Measurements from ENCODE around the gene NAT16. TPM values are rescaled to one million over a fixed set of nuclear protein-coding genes. Genes with fewer than 3 reads are reported as not detected.
A peak's percentile ranks its signal among the peaks of the same experiment; 100 is the strongest.
"Not testable (repeated sequence)": the region's sequence is repeated elsewhere in the genome, so short reads cannot be mapped to it uniquely, and the experiment has no call there.

Gene NAT16
- total RNA-seq, 1 donor from 2014 or later = not detected

DNA sequence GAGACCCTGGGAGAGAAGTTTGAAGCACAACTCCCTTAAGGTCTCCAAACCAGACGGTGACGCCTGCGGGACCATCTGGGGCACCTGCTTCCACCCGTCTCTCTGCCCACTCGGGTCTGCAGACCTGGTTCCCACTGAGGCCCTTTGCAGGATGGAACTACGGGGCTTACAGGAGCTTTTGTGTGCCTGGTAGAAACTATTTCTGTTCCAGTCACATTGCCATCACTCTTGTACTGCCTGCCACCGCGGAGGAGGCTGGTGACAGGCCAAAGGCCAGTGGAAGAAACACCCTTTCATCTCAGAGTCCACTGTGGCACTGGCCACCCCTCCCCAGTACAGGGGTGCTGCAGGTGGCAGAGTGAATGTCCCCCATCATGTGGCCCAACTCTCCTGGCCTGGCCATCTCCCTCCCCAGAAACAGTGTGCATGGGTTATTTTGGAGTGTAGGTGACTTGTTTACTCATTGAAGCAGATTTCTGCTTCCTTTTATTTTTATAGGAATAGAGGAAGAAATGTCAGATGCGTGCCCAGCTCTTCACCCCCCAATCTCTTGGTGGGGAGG is 42.4 kb downstream of the NAT16 start:
- H3K4me3 ChIP-seq = no peak overlapping the region
- peaks cover 6% of the 10 kb centered on the region for H3K4me1 ChIP-seq
- TF ChIP-seq, protein P1, sequence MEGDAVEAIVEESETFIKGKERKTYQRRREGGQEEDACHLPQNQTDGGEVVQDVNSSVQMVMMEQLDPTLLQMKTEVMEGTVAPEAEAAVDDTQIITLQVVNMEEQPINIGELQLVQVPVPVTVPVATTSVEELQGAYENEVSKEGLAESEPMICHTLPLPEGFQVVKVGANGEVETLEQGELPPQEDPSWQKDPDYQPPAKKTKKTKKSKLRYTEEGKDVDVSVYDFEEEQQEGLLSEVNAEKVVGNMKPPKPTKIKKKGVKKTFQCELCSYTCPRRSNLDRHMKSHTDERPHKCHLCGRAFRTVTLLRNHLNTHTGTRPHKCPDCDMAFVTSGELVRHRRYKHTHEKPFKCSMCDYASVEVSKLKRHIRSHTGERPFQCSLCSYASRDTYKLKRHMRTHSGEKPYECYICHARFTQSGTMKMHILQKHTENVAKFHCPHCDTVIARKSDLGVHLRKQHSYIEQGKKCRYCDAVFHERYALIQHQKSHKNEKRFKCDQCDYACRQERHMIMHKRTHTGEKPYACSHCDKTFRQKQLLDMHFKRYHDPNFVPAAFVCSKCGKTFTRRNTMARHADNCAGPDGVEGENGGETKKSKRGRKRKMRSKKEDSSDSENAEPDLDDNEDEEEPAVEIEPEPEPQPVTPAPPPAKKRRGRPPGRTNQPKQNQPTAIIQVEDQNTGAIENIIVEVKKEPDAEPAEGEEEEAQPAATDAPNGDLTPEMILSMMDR (IDR thresholded peaks at IDR 0.05) = no peak
- TF ChIP-seq POLR2AphosphoS5 (IDR thresholded peaks at IDR 0.05; ENCODE audit: insufficient read depth in 1 of 2, low read depth in 1 of 2) (no peak), POLR2A (IDR thresholded peaks at IDR 0.05) (no peak)
- intact Hi-C loops (cut with DNase I) = loop anchor here (5.0 kb wide), 1 partner anchor 40 kb away; no protein-coding TSS in a partner anchor
- no peak for DNase-seq (ENCODE audit: extremely low spot score in 2 of 2)
- H3K27me3 ChIP-seq = no peaks in the 10 kb centered on the region
- no peaks in the 10 kb centered on the region for H3K9me3 ChIP-seq
- peak overlapping the region; percentile 64 for H3K27ac ChIP-seq
- no peaks in the 10 kb centered on the region for H3K36me3 ChIP-seq

DNA sequence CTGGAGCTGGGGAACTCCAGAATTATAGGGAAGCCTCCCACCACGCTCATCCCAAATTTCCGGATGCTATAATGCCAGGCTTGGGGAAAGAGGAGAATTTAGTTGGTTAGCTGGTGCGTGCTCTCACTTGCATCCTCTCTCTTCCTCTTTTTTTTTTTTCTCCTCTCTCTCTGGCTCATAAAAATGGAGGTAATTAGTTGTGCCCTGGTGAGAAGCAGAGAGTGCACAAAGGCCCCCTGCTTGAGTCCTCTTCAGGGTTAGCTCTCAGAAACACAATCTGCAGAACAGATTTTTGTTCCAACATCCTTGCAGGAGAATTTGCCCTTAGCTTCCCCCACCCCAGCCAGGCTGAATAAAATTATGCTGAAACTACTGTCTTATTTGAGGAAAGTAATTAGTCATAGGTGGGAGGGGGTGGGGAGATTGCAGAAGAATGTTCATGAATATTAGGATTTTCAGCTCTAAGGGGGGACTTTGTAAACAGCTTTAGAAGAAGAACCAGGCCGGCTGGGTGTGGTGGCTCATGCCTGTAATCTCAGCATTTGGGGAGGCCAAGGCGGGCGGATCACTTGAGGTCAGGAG is 45.6 kb downstream of the NAT16 start:
- intact Hi-C loops (cut with DNase I) = no loop called here
- Histone ChIP-seq H3K27me3 (no peaks in the 10 kb centered on the region), H3K4me1 (peaks cover 6% of the 10 kb centered on the region), H3K9me3 (no peaks in the 10 kb centered on the region), H3K36me3 (no peaks in the 10 kb centered on the region), H3K4me3 (no peak overlapping the region), H3K27ac (no peak overlapping the region)
- no peak for DNase-seq (ENCODE audit: extremely low spot score in 2 of 2)
- TF ChIP-seq, protein P1 (IDR thresholded peaks at IDR 0.05) = no peak
- TF ChIP-seq POLR2A (IDR thresholded peaks at IDR 0.05) (no peak), POLR2AphosphoS5 (IDR thresholded peaks at IDR 0.05; ENCODE audit: insufficient read depth in 1 of 2, low read depth in 1 of 2) (no peak)

DNA sequence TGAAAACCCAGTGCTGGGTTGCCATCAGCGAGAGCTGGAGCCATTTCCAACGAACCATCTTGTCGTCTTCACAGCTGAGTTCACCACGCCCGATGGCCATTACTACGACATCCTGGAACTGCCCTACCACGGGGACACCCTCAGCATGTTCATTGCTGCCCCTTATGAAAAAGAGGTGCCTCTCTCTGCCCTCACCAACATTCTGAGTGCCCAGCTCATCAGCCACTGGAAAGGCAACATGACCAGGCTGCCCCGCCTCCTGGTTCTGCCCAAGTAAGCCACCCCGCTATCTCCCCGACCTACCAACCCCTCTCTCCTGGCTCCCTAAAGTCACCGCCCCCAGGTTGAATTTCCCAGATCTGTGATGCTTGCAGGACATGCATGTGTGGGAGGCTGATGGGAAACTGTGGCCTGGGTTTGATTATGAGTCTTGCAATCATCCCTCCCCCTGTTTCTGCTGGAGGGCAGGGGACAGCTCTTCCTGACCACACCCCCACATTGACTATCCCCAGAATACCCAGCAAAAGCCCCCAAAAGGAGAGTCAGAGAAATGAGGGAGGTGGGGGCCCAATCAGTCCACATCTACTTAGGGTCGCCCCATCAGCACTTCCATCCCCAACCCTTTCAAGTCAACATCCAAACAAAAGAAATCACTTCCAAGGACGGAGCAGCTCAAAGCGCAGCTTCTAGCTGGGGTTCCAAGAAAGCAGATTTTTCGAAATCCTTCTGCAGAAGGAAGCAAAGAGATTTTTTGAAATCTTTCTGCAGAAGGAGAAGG is 46.3 kb downstream of the NAT16 start:
- H3K9me3 ChIP-seq = no peaks in the 10 kb centered on the region
- TF ChIP-seq, protein P1 (IDR thresholded peaks at IDR 0.05) = no peak
- TF ChIP-seq POLR2AphosphoS5 (IDR thresholded peaks at IDR 0.05; ENCODE audit: insufficient read depth in 1 of 2, low read depth in 1 of 2) (no peak), POLR2A (IDR thresholded peaks at IDR 0.05) (no peak)
- no peak overlapping the region for H3K27ac ChIP-seq

DNA sequence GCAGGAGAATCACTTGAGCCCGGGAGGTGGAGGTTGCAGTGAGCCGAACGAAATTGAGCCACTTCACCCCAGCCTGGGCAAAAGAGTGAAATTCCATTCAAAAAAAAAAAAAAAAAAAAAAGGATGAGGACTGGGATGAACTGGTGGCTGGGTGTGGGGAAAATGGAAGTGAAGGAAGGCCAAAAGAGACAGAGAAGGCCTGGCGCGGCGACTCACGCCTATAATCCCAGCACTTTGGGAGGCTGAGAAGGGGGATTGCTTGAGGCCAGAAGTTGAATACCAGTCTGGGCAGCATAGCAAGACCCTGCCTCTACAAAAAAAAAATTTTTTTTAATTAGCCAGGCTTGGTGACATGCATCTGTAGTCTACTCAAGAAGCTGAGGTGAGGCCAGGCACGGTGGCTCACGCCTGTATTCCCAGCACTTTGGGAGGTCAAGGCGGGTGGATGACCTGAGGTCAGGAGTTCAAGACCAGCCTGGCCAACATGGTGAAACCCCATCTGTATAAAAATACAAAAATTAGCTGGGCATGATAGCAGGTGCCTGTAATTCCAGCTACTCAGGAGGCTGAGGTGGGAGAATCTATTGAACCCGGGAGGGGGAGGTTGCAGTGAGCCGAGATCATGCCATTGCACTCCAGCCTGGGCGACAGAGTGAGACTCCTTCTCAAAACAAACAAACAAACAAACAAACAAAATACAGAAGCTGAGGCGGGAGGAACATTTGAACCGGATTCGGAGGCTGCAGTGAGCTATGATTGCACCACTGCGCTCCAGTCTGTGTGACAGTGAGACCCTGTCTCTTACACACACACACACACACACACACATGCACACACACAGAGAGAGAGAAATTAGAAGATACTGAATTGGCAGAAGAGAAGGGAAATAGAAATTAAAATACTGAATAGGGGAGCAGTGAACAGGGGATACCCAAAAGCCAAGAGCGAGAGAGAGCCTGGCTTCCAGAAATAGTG is 47.2 kb downstream of the NAT16 start:
- intact Hi-C loops (cut with DNase I); DNase-seq (ENCODE audit: extremely low spot score in 2 of 2); H3K9me3 ChIP-seq; H3K4me3 ChIP-seq; H3K36me3 ChIP-seq; H3K27ac ChIP-seq; H3K27me3 ChIP-seq; H3K4me1 ChIP-seq: not testable (repeated sequence)

More for the DNA sequence above, 46.3 kb downstream of the NAT16 start:
- DNase-seq (ENCODE audit: extremely low spot score in 2 of 2) = no peak
- no peaks in the 10 kb centered on the region for H3K27me3 ChIP-seq
- H3K4me3 ChIP-seq = no peak overlapping the region
- no peaks in the 10 kb centered on the region for H3K36me3 ChIP-seq
- peaks cover 6% of the 10 kb centered on the region for H3K4me1 ChIP-seq
- intact Hi-C loops (cut with DNase I) = no loop called here

DNA sequence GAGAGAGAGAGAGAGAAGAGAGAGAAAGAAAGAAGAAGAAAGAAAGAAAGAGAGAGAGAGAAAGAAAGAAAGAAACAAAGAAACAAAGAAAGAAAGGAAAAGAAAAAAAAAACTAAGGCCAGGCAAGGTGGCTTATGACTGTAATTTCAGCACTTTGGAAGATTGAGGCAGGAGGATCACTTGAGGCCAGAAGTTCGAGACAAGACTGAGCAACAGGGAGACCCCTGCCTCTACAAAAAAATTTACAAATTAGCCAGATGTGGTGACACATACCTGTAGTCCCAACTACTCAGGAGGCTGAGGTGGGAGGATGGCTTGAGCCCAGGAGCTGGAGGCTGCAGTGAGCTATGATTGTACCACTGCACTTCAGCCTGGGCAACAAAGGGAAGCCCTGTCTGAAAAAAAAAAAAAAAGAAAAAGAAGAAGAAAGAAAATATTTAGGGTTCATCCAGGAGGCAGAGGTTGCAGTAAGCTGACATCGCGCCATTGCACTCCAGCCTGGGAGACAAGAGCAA is 50.4 kb downstream of the NAT16 start:
- TF ChIP-seq, protein P1 (IDR thresholded peaks at IDR 0.05) = no peak
- TF ChIP-seq POLR2A (IDR thresholded peaks at IDR 0.05) (no peak), POLR2AphosphoS5 (IDR thresholded peaks at IDR 0.05; ENCODE audit: insufficient read depth in 1 of 2, low read depth in 1 of 2) (no peak)
- Histone ChIP-seq H3K36me3 (no peaks in the 10 kb centered on the region), H3K4me1 (peaks cover 32% of the 10 kb centered on the region), H3K4me3 (no peak overlapping the region), H3K27me3 (no peaks in the 10 kb centered on the region), H3K27ac (no peak overlapping the region), H3K9me3 (no peaks in the 10 kb centered on the region)
- DNase-seq (ENCODE audit: extremely low spot score in 2 of 2) = no peak
- intact Hi-C loops (cut with DNase I) = loop anchor here (5.0 kb wide), 1 partner anchor 42 kb away; the partner anchor contains the start of gene TRIM56
